ENCODE measurements around the gene PRKCB.
A peak's percentile ranks its signal among the peaks of the same experiment; 100 is the strongest.
"Not testable (repeated sequence)": the region's sequence is repeated elsewhere in the genome, so short reads cannot be mapped to it uniquely, and the experiment has no call there.

PRKCB gene

DNA sequence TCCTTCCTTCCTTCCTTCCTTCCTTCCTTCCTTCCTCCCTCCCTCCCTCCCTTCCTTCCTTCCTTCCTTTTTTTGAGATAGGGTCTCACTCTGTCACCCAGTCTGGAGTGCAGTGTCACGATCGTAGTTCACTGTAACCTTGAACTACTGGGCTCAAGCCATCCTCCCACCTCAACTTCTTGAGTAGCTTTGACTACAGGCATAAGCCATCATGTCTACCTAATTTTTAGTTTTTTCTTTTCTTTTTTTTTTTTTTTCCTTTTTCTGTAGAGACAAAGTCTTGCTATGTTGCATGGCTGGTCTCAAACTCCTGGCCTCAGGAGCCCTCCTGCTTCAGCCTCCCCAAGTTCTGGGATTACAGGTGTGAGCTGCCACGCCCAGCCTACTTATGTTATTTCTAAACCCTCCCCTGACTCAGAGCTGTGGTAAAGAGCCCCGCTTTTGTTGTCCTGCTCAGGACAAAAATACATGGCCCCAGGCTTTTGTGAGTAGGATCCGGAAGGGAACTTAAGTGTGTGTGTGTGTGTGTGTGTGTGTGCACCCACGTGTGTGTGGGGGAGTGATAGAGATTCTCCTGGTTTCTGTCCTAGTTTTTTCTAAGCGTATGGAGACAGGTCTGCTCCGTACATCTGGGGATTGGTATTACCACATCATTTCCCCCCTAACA, 67.1 kb downstream of the PRKCB start:
- no peak for DNase-seq

- peak; percentile 5 for DNase-seq
Observed at GRCh38 chr16:23905027-23905426, 69.2 kb downstream of the PRKCB start.

DNA sequence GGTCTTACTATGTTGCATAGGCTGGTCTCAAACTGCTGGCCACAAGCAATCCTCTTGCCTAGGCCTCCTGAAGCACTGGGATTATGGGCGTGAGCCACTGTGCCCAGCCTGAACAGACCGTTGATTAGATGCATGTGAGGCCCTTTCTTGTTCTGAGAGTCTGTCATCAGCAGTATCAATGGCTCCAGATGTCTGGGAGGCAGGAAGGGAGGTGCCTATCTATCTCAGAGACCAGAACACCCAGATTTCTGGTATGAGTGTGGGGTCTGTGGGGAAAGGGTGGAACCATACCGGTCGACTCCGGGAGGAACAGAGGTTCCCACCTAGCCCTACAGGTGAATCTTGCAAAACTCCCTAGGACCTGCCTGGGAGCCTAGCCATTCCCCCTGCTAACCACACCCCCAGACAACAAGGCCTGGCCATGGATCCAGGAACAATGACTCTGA, 71.7 kb downstream of the PRKCB start:
- DNase-seq = no peak

- no peak for DNase-seq
Observed at GRCh38 chr16:23907903-23908302, 72.1 kb downstream of the PRKCB start.

DNA sequence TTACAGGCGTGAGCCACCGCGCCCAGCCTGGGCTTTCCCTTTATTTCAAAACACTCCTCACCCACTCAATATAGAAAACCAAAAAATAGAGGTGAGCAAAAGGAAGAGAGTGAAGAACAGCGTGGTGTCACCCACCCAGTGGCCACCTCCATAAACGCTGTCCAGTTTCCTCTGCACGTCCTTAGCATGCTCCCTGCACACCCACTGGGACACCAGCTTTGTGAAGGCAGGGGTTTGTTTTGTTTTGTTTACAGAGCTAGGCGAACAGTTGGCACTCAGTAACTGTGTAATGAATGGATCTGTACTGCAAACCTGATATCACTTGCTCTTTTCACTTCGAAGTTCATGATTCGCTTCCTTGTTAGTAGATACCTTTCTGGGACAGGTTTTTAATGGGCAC, 73.0 kb downstream of the PRKCB start:
- DNase-seq = no peak

DNA sequence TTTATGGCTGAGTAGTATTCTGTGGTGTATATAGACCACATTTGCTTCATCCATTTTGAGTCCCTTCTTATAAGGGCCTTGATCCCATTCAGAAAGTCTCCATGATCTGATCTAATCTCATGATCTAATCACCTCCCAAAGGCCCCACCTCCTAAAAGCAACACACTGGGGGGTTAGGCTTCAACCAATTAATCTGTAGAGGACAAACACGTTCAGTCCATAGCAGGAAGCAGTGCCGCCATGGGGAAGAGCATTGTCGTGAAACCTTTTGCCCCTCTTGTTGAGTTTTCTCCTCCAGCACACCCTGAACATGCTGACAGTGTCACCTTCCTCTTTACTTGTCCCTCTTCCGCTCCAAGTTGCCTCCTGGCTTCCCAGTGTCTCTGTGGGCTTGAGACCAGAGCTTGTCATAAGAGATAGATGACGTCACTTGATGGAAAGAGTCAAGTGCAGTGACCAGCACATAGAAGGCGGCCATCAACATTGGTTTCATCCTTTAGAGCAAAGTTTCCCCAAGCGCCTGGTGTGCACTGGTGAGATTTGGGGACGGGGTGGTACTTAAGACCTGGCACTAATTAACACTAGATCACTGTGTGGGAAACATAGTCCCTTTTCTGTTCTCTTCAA, 74.1 kb downstream of the PRKCB start:
- no peak for DNase-seq

DNA sequence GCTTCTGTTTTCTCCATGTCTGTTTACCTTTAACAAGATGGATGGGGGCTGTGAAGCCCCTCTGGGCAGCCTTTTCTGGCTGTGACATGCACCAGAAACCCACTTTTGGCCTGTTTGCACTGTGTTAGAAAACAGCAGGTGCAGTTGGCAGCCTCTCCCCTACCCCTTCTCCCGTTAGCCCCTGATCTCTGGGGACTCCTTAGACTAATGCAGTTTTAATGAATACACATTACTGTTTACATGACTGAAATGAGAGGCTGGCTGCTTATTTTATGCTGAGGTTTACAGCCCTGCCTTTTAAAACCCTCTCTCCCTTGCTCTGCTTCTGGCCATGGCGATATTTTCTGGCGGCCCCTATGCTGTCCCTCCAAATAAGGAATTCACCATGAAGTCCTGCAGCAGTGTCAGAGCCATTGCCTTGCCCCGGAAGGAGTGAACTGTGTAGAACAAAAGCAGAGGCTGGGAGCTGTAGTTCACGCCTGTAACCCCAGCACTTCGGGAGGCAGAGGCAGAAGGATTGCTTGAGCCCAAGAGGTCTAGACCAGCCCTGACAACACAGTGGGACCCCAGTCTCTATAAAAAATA, 79.3 kb downstream of the PRKCB start:
- no peak for DNase-seq

DNA sequence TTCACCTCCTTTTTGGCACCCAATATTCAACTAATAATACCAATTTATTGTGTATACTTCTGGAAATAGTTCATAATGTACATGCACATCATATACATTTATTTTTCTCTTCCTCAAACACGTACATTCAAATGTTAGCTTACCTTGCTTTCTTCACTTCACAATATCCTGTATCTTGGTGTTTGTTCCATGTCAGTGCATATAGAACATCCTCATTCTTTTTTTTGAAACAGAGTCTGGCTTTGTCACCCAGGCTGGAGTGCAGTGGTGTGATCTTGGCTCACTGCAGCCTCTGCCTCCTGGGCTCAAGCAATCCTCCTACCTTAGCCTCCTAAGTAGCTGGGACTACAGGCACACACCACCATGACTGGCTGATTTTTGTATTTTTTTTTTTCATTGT, 80.8 kb downstream of the PRKCB start:
- DNase-seq = not testable (repeated sequence)

DNA sequence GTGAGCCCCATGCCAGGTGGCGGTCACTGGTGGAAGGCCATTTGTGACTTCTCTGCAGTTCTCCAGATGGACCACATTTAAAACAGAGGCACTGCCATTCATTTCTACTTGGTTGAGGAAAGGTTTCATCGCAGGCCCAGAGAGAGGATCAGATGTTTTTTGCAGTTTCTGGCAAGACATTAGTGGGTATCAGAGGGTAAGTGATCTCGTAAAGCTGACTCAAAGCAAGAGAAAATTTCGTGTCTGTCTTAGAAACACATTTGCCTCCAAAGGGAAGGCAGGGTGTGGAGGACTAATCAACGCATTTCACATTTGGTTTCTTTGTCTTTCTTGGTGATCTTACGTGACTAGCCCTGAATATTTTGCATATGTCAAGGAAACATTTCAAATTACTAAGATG, 81.8 kb downstream of the PRKCB start:
- DNase-seq = no peak

DNA sequence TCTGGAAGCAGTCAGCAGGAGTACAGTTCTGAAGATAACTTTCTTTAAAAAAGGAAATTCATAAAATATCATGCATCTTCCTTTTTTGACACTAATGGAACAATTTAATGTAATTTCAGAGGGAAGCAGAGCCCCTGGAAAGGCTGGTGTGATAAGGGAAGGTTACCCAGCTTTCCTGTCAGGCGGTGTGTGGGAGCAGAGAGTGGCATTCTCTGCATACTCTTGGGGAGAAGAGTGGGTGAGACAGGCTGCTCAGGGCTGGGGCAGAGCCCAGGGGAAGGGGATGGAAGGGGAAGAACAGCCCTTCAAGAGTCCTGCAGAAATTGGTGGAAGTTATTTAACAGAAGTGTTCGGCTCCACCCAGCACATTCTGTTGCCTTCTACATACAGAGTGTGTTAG, 84.7 kb downstream of the PRKCB start:
- no peak for DNase-seq

- DNase-seq = no peak
Observed at GRCh38 chr16:23920899-23921298, 85.1 kb downstream of the PRKCB start.

- no peak for DNase-seq
Observed at GRCh38 chr16:23922406-23922805, 86.6 kb downstream of the PRKCB start.

- DNase-seq = no peak
Observed at GRCh38 chr16:23924128-23924527, 88.3 kb downstream of the PRKCB start.

GRCh38 chr16:23927796-23928195, 92.0 kb downstream of the PRKCB start:
- DNase-seq = no peak

DNA sequence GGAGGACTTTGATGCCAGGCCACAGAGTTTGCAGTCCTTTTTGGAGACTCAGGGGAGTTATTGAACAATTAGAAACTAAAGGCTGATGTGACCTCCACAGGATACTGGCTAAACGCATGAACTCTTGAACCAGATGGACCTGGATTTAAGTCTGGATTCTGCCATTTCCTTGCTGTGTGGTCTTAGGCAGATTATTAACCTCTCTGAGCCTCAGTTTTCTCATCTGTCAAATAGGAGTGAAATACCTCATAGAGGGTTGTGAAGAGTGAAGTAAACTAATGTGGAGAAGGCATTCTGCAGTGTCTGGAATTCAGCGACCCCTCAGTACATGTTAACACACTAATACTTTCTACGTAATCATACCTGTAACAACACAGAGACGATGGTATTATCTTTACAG, 93.5 kb downstream of the PRKCB start:
- no peak for DNase-seq

GRCh38 chr16:23929856-23930255, 94.1 kb downstream of the PRKCB start:
- no peak for DNase-seq

DNA sequence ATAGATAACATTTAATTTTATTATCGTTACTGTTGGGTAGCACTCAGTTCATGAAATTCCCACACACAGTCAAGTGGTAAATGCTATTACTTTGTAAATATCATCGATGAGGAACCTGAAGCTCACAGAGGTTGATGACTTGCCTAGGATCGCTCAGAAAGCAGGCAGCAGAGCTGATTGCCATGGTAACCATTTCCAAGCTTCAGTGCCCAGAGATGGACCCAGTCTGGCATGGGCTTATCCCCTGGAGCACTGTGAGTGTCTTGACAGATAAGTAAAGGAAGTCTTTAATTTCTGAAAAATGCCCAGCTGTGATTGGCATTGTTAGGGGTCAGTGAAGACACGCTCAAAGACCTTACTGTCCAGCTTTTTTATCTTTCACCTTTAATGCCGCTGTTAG, 95.0 kb downstream of the PRKCB start:
- no peak for DNase-seq

DNA sequence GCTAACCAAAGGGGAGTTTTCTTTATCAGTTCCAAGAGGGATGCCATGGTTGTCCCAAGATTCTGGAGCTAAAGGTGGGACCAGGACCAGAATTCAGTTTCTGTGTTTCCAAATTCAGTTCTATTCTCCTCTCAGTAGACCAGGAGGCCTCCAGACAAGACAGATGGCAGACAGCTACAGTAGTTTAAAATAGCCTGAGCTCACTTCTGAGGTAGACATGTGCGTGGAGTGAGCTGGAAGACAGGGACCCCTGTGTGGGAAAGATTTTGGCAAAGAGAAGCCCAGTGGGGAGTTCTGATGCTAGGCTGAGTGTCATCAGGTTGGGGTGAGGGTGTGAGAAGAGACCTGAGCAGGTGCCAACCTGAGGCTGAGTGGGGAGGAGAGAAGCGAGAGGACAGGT, 95.4 kb downstream of the PRKCB start:
- DNase-seq = no peak

GRCh38 chr16:23933650-23934049, 97.9 kb downstream of the PRKCB start:
- not testable (repeated sequence) for DNase-seq

DNA sequence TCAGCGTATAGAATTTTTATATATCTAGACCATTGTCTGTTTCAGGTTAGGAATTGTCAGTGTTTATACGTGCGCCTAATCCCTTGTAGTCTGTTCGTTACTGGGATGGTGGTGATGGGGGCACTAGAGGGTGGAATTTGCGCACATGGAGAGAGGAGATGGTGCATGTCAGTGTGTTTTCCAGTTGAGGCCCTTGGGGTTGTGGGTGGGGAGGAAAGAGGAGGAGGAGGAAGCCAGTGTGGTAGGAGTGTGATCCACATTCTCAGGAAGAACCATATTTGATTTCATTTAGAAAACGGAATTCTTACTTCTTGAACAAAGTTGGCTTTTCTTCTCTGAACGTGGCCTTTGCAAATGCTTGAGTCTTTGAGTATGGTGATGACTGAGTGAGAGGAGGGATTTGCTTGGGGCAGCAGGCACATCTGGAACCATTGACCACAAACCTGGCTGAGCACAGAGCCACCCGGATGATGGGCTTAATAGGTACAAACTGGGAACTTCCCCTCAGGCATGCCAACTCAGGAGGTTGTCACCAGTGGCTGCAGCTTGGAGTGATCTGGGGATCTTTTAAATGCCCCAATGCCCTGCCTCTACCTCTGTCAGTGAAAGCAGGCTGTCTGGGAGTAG, 98.9 kb downstream of the PRKCB start:
- DNase-seq = no peak

DNA sequence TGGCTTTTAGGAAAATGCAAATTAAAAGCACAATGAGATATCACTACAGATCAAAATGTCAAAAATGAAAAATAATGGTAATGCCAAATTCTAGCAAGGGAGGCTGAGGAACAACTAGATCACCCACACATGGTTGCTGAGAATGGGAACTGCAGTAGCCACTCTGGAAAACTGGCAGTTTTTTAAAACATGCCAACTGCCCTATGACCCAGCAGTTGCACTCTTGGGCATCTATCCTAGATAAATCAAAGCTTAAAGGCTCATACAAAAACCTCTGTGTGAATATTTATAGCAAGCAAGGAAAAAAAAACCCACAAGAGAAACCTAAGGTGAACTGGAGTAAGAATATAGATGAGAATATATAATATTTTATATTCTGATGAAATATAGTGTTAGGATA, 104.3 kb downstream of the PRKCB start:
- DNase-seq = no peak

GRCh38 chr16:23941025-23941424, 105.2 kb downstream of the PRKCB start:
- DNase-seq = no peak

DNA sequence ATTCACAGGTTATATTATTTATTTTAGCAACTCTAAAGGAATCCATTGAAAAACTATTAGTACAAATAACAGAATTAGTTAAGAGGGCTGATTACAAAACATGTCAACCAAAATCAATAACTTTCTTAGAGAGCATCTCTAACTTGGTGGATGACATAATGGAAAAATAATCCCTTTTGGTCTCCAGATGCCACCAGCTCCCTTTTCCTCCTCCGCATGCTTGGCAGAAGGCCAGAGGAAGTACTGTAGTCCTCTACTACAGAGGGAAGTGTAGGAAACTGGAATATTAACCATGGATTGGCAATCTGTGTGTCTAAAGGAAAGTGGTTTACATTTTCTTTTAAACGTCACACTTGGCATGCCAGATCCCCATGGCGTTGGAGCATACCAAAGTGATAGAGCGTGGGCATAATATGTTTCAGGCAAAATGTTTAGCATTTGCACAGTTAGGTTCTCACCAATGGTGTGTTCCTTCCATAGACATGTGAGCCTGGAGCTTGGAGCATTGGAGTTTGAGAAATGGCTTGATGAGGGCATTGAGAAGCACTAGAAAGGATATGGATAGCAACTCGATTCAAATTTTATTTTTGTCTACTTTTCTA, 106.3 kb downstream of the PRKCB start:
- no peak for DNase-seq
